Measurements from ENCODE around the gene STING1. TPM values are rescaled to one million over a fixed set of nuclear protein-coding genes. Genes with fewer than 3 reads are reported as not detected.

STING1 gene
- total and polyA plus RNA-seq, 2 donors (not counting 1 experiment from before 2014, with no cell fraction given) = 1.1 to 2.8 TPM

DNA sequence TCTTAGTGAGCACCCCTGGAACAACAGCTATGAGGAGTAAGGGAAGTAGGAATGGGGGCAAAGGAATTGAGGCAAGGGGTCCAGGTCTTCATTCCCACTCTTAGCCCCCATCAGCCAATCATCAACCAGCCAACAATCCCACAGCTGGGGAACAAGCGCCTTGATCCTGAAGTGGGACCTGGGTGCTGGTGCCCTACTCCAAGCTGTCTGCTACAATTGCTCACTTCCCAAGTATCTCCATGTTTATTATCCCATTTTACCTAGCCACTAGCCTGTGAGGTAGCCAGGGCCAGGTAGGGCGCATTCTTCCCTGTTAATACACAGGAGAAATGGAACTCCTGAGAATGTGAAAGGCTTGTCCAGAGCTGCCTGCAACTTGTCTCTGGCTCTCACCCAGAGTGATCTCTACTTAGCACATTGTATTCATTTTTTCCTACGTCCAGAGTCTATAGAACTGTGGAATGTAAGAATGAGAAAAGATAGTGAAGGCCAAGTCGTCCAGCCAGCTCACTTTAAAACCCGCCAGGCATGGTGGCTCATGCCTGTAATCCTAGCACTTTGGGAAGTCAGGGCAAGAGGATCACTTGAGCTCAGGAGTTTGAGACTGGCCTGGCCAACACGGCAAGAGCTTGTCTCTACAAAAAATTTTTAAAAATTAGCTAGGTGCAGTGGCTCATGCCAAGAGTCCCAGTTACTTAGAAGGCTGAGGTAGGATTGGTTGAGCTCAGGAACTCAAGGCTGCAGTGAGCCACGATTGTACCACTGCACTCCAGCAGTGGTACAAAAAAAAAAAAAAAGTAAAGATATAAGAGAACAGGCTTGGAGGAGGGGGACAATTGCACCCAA lies 37.0 kb downstream of the STING1 start:
- no peaks in the 10 kb centered on the region for H3K79me2 ChIP-seq (ENCODE audit: control insufficient read depth, insufficient read depth, low read length)
- no peak overlapping the region for H3K9ac ChIP-seq (ENCODE audit: low read length)
- CTCF ChIA-PET = interaction anchor here (1.0 kb wide), 1 partner anchor 68 kb away, joined by 3 read pairs; no protein-coding TSS in a partner anchor
- Mint-ChIP-seq H3K4me1 (peaks cover 3% of the 10 kb centered on the region), H3K4me3 (no peak overlapping the region), H3K27ac (no peak overlapping the region), H3K9me3 (ENCODE audit: insufficient read depth) (no peaks in the 10 kb centered on the region), H3K27me3 (peaks cover 3% of the 10 kb centered on the region)
- ATAC-seq (ENCODE audit: low read depth) (no peak), DNase-seq (no peak)
- no peaks in the 10 kb centered on the region for H3K36me3 ChIP-seq (replicated peaks in 1 of 2; ENCODE audit: control extremely low read depth in 1 of 2, control insufficient read depth in 1 of 2, extremely low read depth in 1 of 2, insufficient read depth in 2 of 2, low read length in 1 of 2)
- no peak overlapping the region for H3K4me2 ChIP-seq (replicated peaks; ENCODE audit: low read depth, low read length, poor library complexity, severe bottlenecking)
- H3K27me3 ChIP-seq (replicated peaks in 1 of 4; ENCODE audit: control extremely low read depth in 1 of 4, control insufficient read depth in 3 of 4, insufficient read depth in 4 of 4, low read length in 3 of 4) = no peaks in the 10 kb centered on the region
- intact Hi-C loops (cut with micrococcal nuclease) = no loop called here
- WGBS (ENCODE audit: insufficient coverage) = 81% methylated on average over 5 of the region's 7 CpGs
- TF ChIP-seq EZH2 (IDR thresholded peaks at IDR 0.05; ENCODE audit: borderline replicate concordance, insufficient read depth, low read depth, low read length, poor library complexity, severe bottlenecking) = no peak
- TF ChIP-seq, protein P1, sequence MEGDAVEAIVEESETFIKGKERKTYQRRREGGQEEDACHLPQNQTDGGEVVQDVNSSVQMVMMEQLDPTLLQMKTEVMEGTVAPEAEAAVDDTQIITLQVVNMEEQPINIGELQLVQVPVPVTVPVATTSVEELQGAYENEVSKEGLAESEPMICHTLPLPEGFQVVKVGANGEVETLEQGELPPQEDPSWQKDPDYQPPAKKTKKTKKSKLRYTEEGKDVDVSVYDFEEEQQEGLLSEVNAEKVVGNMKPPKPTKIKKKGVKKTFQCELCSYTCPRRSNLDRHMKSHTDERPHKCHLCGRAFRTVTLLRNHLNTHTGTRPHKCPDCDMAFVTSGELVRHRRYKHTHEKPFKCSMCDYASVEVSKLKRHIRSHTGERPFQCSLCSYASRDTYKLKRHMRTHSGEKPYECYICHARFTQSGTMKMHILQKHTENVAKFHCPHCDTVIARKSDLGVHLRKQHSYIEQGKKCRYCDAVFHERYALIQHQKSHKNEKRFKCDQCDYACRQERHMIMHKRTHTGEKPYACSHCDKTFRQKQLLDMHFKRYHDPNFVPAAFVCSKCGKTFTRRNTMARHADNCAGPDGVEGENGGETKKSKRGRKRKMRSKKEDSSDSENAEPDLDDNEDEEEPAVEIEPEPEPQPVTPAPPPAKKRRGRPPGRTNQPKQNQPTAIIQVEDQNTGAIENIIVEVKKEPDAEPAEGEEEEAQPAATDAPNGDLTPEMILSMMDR (IDR thresholded peaks at IDR 0.05) = no peak
- POLR2A ChIA-PET = interaction anchor here (0.6 kb wide), 1 partner anchor 15 kb away, joined by 5 read pairs; no protein-coding TSS in a partner anchor
- H3K4me1 ChIP-seq (ENCODE audit: control insufficient read depth in 2 of 2, insufficient read depth in 2 of 2, low read length in 2 of 2) = no peaks in the 10 kb centered on the region
- H2AFZ ChIP-seq (ENCODE audit: insufficient read depth, low read depth, low read length, poor library complexity, severe bottlenecking) = no peak overlapping the region
- no peak overlapping the region for H3K4me3 ChIP-seq (ENCODE audit: control extremely low read depth in 1 of 5, extremely low read depth in 1 of 5, insufficient read depth in 1 of 5, low read depth in 2 of 5, low read length in 4 of 5)
- no peaks in the 10 kb centered on the region for H3K9me3 ChIP-seq (ENCODE audit: control extremely low read depth in 1 of 3, control insufficient read depth in 2 of 3, insufficient read depth in 1 of 3, low read length in 2 of 3)
- H3K27ac ChIP-seq (ENCODE audit: low read length in 2 of 2) = no peak overlapping the region
- no peaks in the 10 kb centered on the region for H4K20me1 ChIP-seq (ENCODE audit: control insufficient read depth, insufficient read depth, low read length, poor library complexity, severe bottlenecking)

DNA sequence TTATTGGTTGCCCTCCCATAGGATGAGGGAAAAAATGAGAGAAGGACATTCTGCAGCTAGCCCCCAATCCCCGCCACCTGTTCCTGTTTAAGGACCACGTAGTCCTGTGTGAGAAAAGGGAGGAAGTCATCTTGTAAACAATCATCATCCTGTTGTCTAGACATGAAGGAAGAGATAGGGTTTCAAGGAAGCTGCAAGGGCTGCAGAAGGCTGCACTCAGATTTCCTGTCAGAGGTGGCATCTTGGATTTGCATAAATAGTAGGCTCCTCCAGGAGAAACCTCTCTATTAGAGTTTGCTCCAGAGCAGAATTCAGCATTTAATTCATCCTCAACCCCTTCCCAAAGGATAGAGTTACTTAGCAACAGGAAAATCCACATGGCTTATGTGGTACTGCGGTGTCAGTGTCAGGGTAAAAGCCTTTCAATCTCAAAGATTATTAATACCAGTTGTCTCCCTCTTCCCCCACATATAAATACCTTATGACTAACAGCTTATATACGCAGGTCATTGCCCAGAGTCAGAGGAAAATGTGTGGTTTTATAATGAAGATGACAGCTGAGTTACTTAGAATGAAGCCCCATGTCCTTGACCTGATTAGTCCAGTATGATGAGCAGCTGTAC lies 38.6 kb downstream of the STING1 start:
- H2AFZ ChIP-seq (ENCODE audit: insufficient read depth, low read depth, low read length, poor library complexity, severe bottlenecking) = no peak overlapping the region
- no peaks in the 10 kb centered on the region for H3K9me3 Mint-ChIP-seq (ENCODE audit: insufficient read depth)
- intact Hi-C loops (cut with micrococcal nuclease) = no loop called here
- no peaks in the 10 kb centered on the region for H3K79me2 ChIP-seq (ENCODE audit: control insufficient read depth, insufficient read depth, low read length)
- TF ChIP-seq EZH2 (IDR thresholded peaks at IDR 0.05; ENCODE audit: borderline replicate concordance, insufficient read depth, low read depth, low read length, poor library complexity, severe bottlenecking) = no peak
- TF ChIP-seq, protein P1 (IDR thresholded peaks at IDR 0.05) = no peak
- H3K4me1 Mint-ChIP-seq = peaks cover 9% of the 10 kb centered on the region
- H3K27me3 ChIP-seq (replicated peaks in 1 of 4; ENCODE audit: control extremely low read depth in 1 of 4, control insufficient read depth in 3 of 4, insufficient read depth in 4 of 4, low read length in 3 of 4) = no peaks in the 10 kb centered on the region
- no peak overlapping the region for H3K27ac Mint-ChIP-seq
- DNase-seq (no peak), ATAC-seq (ENCODE audit: low read depth) (no peak)
- no peaks in the 10 kb centered on the region for H3K9me3 ChIP-seq (ENCODE audit: control extremely low read depth in 1 of 3, control insufficient read depth in 2 of 3, insufficient read depth in 1 of 3, low read length in 2 of 3)
- no peaks in the 10 kb centered on the region for H3K36me3 ChIP-seq (replicated peaks in 1 of 2; ENCODE audit: control extremely low read depth in 1 of 2, control insufficient read depth in 1 of 2, extremely low read depth in 1 of 2, insufficient read depth in 2 of 2, low read length in 1 of 2)
- no peak overlapping the region for H3K27ac ChIP-seq (ENCODE audit: low read length in 2 of 2)
- CTCF ChIA-PET = interaction anchor here (1.1 kb wide), 1 partner anchor 21 kb away, joined by 3 read pairs; no protein-coding TSS in a partner anchor
- H3K4me1 ChIP-seq (ENCODE audit: control insufficient read depth in 2 of 2, insufficient read depth in 2 of 2, low read length in 2 of 2) = peaks cover 5 to 6% of the 10 kb centered on the region in 2 donors
- H4K20me1 ChIP-seq (ENCODE audit: control insufficient read depth, insufficient read depth, low read length, poor library complexity, severe bottlenecking) = no peaks in the 10 kb centered on the region
- WGBS (ENCODE audit: insufficient coverage) = 100% methylated on average over 1 of the region's 4 CpGs
- POLR2A ChIA-PET = no interaction called here
- H3K4me3 Mint-ChIP-seq = no peak overlapping the region
- peaks cover 3% of the 10 kb centered on the region for H3K27me3 Mint-ChIP-seq
- no peak overlapping the region for H3K9ac ChIP-seq (ENCODE audit: low read length)
- H3K4me2 ChIP-seq (replicated peaks; ENCODE audit: low read depth, low read length, poor library complexity, severe bottlenecking) = no peak overlapping the region
- H3K4me3 ChIP-seq (ENCODE audit: control extremely low read depth in 1 of 5, extremely low read depth in 1 of 5, insufficient read depth in 1 of 5, low read depth in 2 of 5, low read length in 4 of 5) = no peak overlapping the region

Measured in B cell (primary cell).